Pancreas (tissue), 10 donors: ENCODE results near the gene PXK. TPM values are rescaled to one million over a fixed set of nuclear protein-coding genes. Genes with fewer than 3 reads are reported as not detected.

Experiments used
- ATAC-seq, 4 donors: fragments of 200-7000 bp; cut with Tn5 transposase; one replicate each; pipeline versions ENCODE4 v1.8.0 to v1.9.1; 2020; ENCODE audit warnings: mild to moderate bottlenecking in 4 of 4, moderate library complexity in 4 of 4
- DNase-seq, 6 donors: peaks; one replicate each; pipeline ENCODE4 v3.0.0-alpha.2; 2020
- FAIRE-seq: peaks from 2 replicates; lab custom pipeline; 2012; peaks lifted over from hg19 to GRCh38; lab: Jason Lieb, UNC
- H3K27ac ChIP-seq, 4 donors: fragments of 200-600 bp; sonication (generic); 1 replicate in 3 of 4; 2 replicates in 1 of 4; pipeline versions ENCODE4 v1.5.0 to v1.8.0; 2020
- H3K27me3 ChIP-seq, 4 donors: fragments of 200-600 bp; one replicate each; pipeline ENCODE4 v1.8.0; 2021
- H3K36me3 ChIP-seq, 3 donors: fragments of 200-600 bp; sonication (generic) in 1 of 3; one replicate each; pipeline versions ENCODE4 v1.5.0 to v1.8.0; 2020 to 2021
- H3K4me1 ChIP-seq, 3 donors: fragments of 200-600 bp; one replicate each; pipeline ENCODE4 v1.8.0; 2021
- H3K4me3 ChIP-seq, 4 donors: fragments of 200-600 bp; sonication (generic) in 2 of 4; one replicate each; pipeline versions ENCODE4 v1.5.0 to v1.8.0; 2020 to 2021
- H3K9me3 ChIP-seq, 4 donors: fragments of 200-600 bp; one replicate each; pipeline ENCODE4 v1.8.0; 2021
- CTCF ChIP-seq, 4 donors: fragments of 200-600 bp; sonication (generic) in 3 of 4; IDR thresholded peaks; one replicate each; pipeline versions ENCODE4 v1.5.0 to v1.8.0; 2021; ENCODE audit warnings: antibody characterized with exemption in 4 of 4
- WGBS, 2 donors: extraction: QIAGEN DNeasy Blood & Tissue Kit; methylation state at CpG; one replicate each; pipeline ENCODE4 v1.1.7; 2013; 5-methylcytosine and 5-hydroxymethylcytosine counted together
- intact Hi-C, 3 donors: fragments of 100-400 bp; cut with DNase I; formaldehyde crosslinking; loops; one replicate each; pipeline versions ENCODE4 v1.11.1 to v1.14.2; 2022
- polyA plus RNA-seq, 2 donors: library from polyadenylated mRNA; stranded (reverse); fragments of 200-250 nt; gene quantifications; one replicate each; pipeline ENCODE4 v1.2.3, GENCODE V29; 2013
- total RNA-seq, 6 donors: library from RNA; stranded (reverse); fragmentation: NEBNext Ultra II Directional in 4 of 6; extraction: Animal tissue kit (Norgen Biotek cat#: 25700) in 4 of 6; gene quantifications; one replicate each; pipeline versions ENCODE4 v1.2.1 to v1.2.4, GENCODE V29; 2021 to 2023
- donor health status: healthy with polysubstance abuse.
- donor health status: DM: no; HTN: no; CAD: no; lungs with moderate emphysema.
- donor health status: DM: no; HTN: no; CAD: no.
- donor health status: control.
- donor health status: control.
- donor health status: Bipolar disorder and iron deficiency.
- donor health status: DM: yes; HTN: yes; CAD: no.
- donor health status: DM: no; HTN: no; CAD: no.
- donor health status: DM: no; HTN: no; CAD: no.
- donor health status: DM: yes; HTN: yes; CAD: no.

The PXK gene
- total and polyA plus RNA-seq, 8 donors = 3.2 to 11.2 (median 7.4) TPM

GRCh38 chr3:58347984-58348383, 15.3 kb downstream of the PXK start:
- H3K36me3 ChIP-seq = no peaks in the 10 kb centered on the region
- TF ChIP-seq CTCF (IDR thresholded peaks at IDR 0.05) = no peak
- H3K27me3 ChIP-seq = no peaks in the 10 kb centered on the region
- no peaks in the 10 kb centered on the region for H3K9me3 ChIP-seq
- H3K4me3 ChIP-seq = no peak overlapping the region
- no peak for ATAC-seq
- FAIRE-seq = no peak
- DNase-seq = no peak
- no peak overlapping the region for H3K27ac ChIP-seq
- intact Hi-C loops = no loop called here
- WGBS, 2 donors = 84 to 85% methylated on average over 7 of the region's 7 CpGs
- peaks cover 0 to 10% (median 8%) of the 10 kb centered on the region in 3 donors for H3K4me1 ChIP-seq

- ATAC-seq (peak; percentile 40 to 75 (median 56)), DNase-seq (peak in 1 of 6 donors; percentile 23), FAIRE-seq (no peak)
- H3K27me3 ChIP-seq = no peaks in the 10 kb centered on the region
- no peaks in the 10 kb centered on the region for H3K9me3 ChIP-seq
- no peak overlapping the region for H3K27ac ChIP-seq
- TF ChIP-seq CTCF (IDR thresholded peaks at IDR 0.05) = no peak
- no peak overlapping the region for H3K4me3 ChIP-seq
- 63 to 66% methylated on average over 7 of the region's 7 CpGs for WGBS, 2 donors
- peaks cover 0 to 10% (median 8%) of the 10 kb centered on the region in 3 donors for H3K4me1 ChIP-seq
- H3K36me3 ChIP-seq = no peaks in the 10 kb centered on the region
- intact Hi-C loops = no loop called here
Measured at GRCh38 chr3:58349792-58350626, 17.3 kb downstream of the PXK start.

GRCh38 chr3:58350627-58351013, 17.9 kb downstream of the PXK start:
- H3K27me3 ChIP-seq = no peaks in the 10 kb centered on the region
- H3K36me3 ChIP-seq = no peaks in the 10 kb centered on the region
- TF ChIP-seq CTCF (IDR thresholded peaks at IDR 0.05) = no peak
- H3K9me3 ChIP-seq = no peaks in the 10 kb centered on the region
- WGBS, 2 donors = 93 to 94% methylated on average over 2 of the region's 2 CpGs
- DNase-seq = no peak
- peak in 3 of 4 donors; percentile 17 to 40 (median 39) for ATAC-seq
- no peak overlapping the region for H3K27ac ChIP-seq
- H3K4me1 ChIP-seq = peaks cover 0 to 10% (median 8%) of the 10 kb centered on the region in 3 donors
- intact Hi-C loops = no loop called here
- no peak overlapping the region for H3K4me3 ChIP-seq
- no peak for FAIRE-seq

GRCh38 chr3:58351920-58352319, 19.2 kb downstream of the PXK start:
- DNase-seq (no peak), ATAC-seq (no peak), FAIRE-seq (no peak)
- no peaks in the 10 kb centered on the region for H3K9me3 ChIP-seq
- H3K27ac ChIP-seq = no peak overlapping the region
- no peak for TF ChIP-seq CTCF (IDR thresholded peaks at IDR 0.05)
- WGBS, 2 donors = 79 to 87% methylated on average over 3 of the region's 3 CpGs
- no peaks in the 10 kb centered on the region for H3K27me3 ChIP-seq
- intact Hi-C loops = no loop called here
- H3K4me1 ChIP-seq = peaks cover 0 to 10% (median 8%) of the 10 kb centered on the region in 3 donors
- no peaks in the 10 kb centered on the region for H3K36me3 ChIP-seq
- H3K4me3 ChIP-seq = no peak overlapping the region

- DNase-seq (no peak), ATAC-seq (no peak), FAIRE-seq (no peak)
- H3K27ac ChIP-seq = no peak overlapping the region
- intact Hi-C loops = no loop called here
- WGBS, 2 donors = 89 to 92% methylated on average over 6 of the region's 6 CpGs
- TF ChIP-seq CTCF (IDR thresholded peaks at IDR 0.05) = no peak
- no peaks in the 10 kb centered on the region for H3K27me3 ChIP-seq
- no peaks in the 10 kb centered on the region for H3K9me3 ChIP-seq
- H3K4me1 ChIP-seq = peaks cover 0 to 10% (median 8%) of the 10 kb centered on the region in 3 donors
- H3K36me3 ChIP-seq = no peaks in the 10 kb centered on the region
- no peak overlapping the region for H3K4me3 ChIP-seq
Measured at GRCh38 chr3:58352626-58353025, 19.9 kb downstream of the PXK start.
